CD4-positive, alpha-beta T cell treated with Interleukin-15 for 1 hour (primary cell): ENCODE measurements around the gene ZNF787.
"Not testable (repeated sequence)": the region's sequence is repeated elsewhere in the genome, so short reads cannot be mapped to it uniquely, and the experiment has no call there.

ENCODE experiments used
- DNase-seq: peaks from one replicate; pipeline ENCODE4 v3.0.0-alpha.2; 2020

ZNF787 gene

DNA sequence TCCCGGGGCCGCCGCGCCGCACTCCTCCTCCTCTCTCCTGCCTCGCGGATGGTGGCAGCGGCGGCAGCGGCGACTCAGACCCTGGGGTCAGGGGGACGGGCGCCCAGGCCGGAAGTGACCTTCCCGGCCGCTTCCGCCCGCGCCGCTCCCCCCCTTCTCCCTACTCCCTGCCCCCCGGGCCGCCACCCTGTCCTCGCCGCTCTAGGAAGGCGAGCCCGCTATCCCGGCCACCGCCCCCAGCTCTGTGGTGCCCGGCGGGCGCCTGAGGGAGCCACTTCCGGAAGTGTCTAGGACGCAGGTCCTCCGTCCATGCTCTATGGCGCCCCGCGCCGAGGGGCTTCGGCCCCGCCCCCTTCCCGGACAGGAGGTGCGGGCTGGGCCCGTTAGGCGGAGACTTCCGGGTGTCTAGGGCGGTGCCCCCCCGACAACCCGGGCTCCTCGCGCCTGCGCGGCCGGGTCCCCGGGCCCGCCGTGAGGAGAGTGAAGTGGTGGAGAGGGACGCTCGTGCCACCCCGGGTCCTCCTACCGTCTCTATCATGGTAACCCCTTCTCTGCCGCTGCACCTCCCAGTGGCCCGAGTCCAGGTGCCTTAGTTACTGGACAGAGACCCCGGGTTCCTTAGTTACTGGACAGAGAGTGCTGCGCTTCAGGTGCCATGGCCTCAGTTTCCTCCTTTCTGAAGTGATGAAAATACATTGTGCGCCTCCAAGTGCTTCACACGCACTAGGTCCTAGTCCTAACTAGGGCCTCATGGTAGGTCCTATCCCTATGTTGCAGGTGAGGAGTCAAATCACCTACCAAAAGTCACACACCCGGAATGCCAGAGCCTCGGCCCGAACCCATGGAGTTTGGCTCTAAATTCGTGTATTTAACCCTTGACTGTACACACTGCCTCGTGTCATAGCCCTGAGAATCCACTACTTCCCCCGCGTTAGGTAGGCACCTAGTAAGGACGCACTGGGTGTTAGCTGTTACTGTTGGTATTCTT lies at the start of gene ZNF787:
ZNF787 (minus strand) TSS at position 116 of the 988 bp plus-strand sequence. CDS start 18,078 bp downstream, outside the sequence.
- DNase-seq = peak; percentile 98

DNA sequence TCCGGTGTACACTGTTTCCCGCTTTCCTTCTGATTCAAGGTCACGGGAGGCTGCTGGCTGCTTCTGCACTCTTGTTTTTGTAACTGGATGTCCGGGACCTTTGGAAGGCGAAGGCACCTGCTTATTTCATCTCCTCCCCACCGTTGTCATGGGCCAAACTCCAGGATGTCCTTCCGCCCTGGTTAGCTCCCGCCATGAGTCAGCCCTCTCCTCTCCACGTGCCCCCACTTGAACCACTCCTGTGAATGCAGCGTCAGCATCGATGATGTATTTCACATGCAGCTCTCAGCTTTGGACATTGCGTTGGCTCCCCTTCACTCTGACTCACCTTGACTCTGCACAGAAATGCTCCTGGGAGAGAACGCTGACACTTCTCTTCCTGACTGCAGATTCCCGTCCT lies 49.2 kb upstream of the ZNF787 start:
- DNase-seq = no peak

GRCh38 chr19:56167064-56167578 lies 46.0 kb upstream of the ZNF787 start:
- DNase-seq = no peak

DNA sequence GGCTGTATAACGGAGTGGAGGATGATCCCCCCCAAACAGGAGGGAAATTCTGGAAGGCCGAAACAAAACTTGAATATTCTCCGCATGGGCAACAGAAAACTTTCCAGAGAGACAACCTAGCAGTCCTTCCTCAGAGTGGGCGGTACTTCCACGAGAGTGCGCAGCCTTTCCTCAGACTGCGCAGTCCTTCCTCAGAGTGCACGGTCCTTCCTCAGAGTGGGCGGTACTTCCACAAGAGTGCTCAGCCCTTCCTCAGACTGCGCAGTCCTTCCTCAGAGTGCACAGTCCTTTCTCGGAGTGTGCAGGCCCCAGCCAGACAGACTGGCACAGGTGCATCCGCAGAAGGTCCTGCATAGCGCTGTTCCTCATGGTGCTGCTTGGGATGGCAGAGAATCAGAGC lies 42.0 kb upstream of the ZNF787 start:
- no peak for DNase-seq

DNA sequence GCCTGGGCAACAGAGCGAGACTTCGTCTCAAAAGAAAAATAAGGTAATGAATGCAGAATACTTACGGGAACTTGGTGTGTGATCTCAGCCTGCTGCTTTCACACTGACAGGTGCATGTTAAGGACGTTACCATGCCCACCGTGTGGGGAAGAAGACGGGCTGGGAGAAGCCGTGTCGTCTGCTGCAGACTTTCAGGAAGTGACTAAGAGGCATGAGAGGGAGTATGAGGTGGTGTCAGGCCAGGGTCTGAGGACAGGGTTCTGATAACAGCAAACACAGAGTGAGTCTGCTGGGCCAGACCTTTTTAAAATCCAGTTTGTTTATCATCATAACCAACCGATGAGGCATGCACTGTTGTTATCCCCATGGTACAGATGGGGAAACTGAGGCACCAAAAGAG lies 41.2 kb upstream of the ZNF787 start:
- peak; percentile 19 for DNase-seq

- no peak for DNase-seq
Observed at GRCh38 chr19:56161534-56161933, 40.4 kb upstream of the ZNF787 start.

DNA sequence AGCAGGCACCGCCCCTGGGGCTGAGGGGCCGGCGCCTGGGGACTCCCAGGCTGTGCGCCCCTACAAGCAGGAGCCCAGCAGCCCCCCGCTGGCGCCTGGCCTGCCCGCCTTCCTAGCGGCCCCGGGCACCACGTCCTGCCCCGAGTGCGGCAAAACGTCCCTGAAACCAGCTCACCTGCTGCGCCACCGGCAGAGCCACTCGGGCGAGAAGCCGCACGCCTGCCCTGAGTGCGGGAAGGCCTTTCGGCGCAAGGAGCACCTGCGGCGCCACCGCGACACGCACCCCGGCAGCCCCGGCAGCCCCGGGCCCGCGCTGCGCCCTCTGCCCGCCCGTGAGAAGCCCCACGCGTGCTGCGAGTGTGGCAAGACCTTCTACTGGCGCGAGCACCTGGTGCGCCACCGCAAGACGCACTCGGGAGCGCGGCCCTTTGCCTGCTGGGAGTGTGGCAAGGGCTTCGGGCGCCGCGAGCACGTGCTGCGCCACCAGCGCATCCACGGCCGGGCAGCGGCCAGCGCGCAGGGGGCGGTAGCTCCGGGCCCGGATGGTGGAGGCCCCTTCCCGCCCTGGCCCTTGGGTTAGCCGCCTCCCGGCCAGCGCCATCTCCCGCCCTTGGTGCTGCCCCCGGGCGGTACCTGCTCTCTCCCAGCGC lies 38.7 kb upstream of the ZNF787 start:
- no peak for DNase-seq

DNA sequence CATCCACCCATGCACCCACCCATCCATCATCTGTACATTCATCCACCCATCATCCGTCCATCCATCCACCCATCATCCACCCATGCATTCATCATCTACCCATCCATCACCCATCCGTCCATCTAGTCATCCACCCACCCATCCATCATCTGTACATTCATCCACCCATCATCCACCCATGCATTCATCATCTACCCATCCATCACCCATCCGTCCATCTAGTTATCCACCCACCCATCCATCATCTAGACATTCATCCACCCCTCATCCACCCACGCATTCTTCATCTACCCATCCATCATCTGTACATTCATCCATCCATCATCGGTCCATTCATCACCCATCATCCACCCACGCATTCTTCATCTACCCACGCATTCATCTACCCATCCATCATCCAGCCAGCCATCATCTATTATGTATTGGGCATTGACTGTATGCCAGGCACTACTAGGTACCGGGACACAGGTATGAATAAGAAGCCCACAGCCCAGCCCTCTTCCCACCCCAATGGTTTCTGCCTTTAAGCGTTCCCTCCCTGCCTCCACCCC lies 38.0 kb upstream of the ZNF787 start:
- DNase-seq = no peak

DNA sequence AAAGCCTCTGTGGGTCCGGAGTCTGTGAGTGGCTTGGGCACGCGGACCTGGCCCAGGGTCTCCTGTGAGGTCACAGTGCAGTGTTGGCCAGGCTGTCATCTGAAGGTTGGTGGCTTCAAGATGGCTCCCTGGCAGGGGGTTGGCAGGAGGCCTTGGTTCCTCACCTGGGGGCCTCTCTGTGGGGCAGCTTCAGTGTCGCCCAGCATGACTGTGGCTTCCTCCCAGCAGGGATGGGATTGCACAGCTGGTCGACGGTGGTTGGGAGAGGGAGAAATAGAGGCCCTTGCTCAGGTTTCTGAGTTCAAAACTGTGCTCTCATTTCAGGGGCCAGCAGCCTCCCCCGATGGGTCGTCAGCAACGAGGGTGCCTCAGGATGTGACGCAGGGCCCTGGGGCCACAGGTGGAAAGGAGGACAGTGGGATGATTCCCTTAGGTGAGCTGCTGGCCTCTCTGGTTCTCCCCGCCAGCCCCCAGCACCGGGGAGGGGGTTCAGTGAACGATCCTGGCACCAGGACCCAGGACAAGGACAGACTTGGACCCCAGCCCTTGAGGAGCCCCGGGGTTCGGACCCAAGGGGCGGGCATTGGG lies 37.2 kb upstream of the ZNF787 start:
- DNase-seq = no peak

GRCh38 chr19:56156768-56157167 lies 35.7 kb upstream of the ZNF787 start:
- no peak for DNase-seq

DNA sequence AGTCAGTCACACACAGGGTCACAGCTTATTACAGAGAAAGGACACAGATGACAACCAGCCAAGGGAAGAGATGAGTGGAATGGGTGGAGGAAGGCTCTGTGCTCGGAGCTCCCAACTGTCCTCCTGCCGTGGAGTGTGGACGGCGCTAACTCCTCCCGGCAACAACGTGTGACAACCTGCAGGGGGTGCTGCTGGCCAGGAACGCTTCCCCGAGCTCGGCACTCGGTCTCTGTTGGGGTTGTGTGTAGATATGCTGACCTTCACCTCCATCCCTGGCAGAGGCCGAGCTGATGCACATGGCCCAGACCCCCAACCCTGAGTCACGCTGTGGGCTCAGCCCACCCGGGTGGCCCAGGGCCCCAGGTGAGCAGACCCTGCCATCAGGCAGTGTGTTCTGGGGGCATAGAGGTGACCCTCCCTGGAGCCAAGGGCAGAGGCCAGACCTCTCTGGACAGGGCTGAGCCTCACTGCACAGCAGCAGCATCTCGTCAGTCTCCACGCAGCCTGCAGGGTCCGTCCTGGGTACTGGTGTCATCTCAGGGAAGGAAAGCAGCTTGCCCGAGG lies 34.1 kb upstream of the ZNF787 start:
- no peak for DNase-seq

- DNase-seq = no peak
Observed at GRCh38 chr19:56153507-56153906, 32.4 kb upstream of the ZNF787 start.

DNA sequence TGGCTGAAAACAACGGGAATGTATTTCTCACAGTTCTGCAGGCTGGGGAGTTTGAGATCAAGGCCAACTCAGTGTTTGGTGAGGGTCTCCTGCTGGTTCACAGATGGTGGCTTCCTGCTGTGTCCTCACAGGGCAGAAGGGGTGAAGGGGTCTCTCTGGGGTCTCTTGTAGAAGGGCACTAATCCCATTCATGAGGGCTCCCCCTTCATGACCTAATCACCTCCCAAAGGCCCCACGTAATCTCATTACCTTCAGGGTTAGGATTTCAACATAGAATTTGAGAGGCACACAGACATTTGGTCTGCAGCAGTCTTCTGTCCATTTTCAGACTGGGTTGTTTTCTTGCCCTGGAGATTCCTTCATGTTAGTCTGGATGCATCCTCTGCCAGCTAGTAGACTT lies 31.5 kb upstream of the ZNF787 start:
- no peak for DNase-seq

DNA sequence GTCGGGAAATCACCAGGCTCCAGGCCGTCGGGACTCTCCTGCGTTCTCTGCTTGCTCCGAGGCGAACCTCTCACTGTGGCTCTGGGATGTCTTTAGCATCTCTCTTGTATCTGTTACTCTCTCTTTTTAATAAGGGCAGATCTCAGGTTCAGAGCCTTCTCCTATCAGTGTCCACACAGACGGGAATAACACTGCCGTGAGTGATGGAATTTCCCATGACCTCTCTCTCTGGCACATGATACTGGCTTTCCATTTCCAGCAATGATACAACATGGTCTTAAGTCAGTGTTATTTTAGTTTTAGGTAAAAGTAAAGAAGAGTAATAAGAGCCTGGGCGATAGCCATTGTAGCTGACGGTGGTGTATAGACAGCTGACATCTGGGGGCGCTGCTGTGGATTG lies 29.3 kb upstream of the ZNF787 start:
- no peak for DNase-seq

- no peak for DNase-seq
Observed at GRCh38 chr19:56149656-56150038, 28.6 kb upstream of the ZNF787 start.

DNA sequence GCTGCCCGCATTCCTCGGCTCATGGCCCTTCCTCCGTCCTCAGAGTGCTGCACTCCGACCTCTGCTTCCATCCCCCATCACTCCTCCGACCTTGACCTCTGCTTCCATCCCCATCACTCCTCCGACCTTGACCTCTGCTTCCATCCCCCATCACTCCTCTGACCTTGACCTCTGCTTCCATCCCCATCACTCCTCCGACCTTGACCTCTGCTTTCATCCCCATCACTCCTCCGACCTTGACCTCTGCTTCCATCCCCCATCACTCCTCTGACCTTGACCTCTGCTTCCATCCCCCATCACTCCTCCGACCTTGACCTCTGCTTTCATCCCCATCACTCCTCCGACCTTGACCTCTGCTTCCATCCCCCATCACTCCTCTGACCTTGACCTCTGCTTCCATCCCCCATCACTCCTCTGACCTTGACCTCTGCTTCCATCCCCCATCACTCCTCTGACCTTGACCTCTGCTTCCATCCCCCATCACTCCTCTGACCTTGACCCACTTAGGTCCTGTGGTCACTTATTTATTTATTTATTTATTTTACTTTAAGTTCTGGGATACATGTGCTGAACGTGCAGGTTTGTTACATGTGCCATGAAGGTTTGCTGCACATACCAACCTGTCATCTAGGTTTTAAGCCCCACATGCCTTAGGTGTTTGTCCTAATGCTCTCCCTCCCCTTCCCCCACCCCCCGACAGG lies 28.0 kb upstream of the ZNF787 start:
- not testable (repeated sequence) for DNase-seq

GRCh38 chr19:56148096-56148495 lies 27.0 kb upstream of the ZNF787 start:
- DNase-seq = no peak

- no peak for DNase-seq
Observed at GRCh38 chr19:56147307-56147706, 26.2 kb upstream of the ZNF787 start.

- DNase-seq = no peak
Observed at GRCh38 chr19:56146904-56147303, 25.8 kb upstream of the ZNF787 start.

- DNase-seq = no peak
Observed at GRCh38 chr19:56145698-56146097, 24.6 kb upstream of the ZNF787 start.

DNA sequence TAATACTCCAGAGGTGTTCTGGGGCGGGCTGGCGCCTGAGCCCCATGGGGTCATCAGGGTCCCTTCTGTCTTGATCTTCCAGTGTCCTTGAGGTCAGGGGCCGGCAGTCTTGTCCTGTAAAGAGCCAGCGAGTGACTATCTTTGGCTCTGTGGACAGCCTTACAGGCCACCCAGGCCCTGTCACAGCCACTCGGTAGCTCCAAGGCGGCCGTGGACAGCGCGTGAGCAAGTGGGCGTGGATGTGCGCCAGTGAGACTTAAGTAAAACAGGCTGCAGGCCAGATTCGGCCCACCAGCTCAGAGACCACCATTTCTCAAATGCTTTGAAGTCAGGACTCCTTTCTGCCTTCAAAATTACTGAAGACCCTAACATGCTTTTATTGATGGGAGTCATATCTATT lies 23.7 kb upstream of the ZNF787 start:
- DNase-seq = no peak

- no peak for DNase-seq
Observed at GRCh38 chr19:56144376-56144775, 23.3 kb upstream of the ZNF787 start.
